Measurements from ENCODE around the gene FBN3. TPM values are rescaled to one million over a fixed set of nuclear protein-coding genes. Genes with fewer than 3 reads are reported as not detected.

FBN3 gene
- polyA plus RNA-seq, 1 of the 3 experiments (the other 2 are of a cell fraction) = not detected

- Histone ChIP-seq H3K4me1 (ENCODE audit: control insufficient read depth in 1 of 2, insufficient read depth in 2 of 2, low read depth in 1 of 2, low read length in 1 of 2) (no peaks in the 10 kb centered on the region), H3K9me2 (no peaks in the 10 kb centered on the region), H3K4me2 (no peak overlapping the region), H3K9me3 (no peaks in the 10 kb centered on the region), H2AFZ (ENCODE audit: low read depth) (no peak overlapping the region), H3K27me3 (ENCODE audit: insufficient read depth) (no peaks in the 10 kb centered on the region), H3K79me2 (ENCODE audit: insufficient read depth) (no peaks in the 10 kb centered on the region), H4K20me1 (ENCODE audit: insufficient read depth) (no peaks in the 10 kb centered on the region), H3F3A (replicated peaks; ENCODE audit: insufficient read depth) (no peaks in the 10 kb centered on the region), H3K4me3 (ENCODE audit: low read depth in 2 of 2, low read length in 1 of 2) (no peak overlapping the region), H3K36me3 (replicated peaks in 1 of 2; ENCODE audit: control insufficient read depth in 1 of 2, insufficient read depth in 2 of 2, low read length in 1 of 2) (no peaks in the 10 kb centered on the region), H3K27ac (ENCODE audit: low read depth in 2 of 2, low read length in 1 of 2) (no peak overlapping the region), H3K9ac (no peak overlapping the region)
- 79% methylated on average over 6 of the region's 6 CpGs for WGBS (ENCODE audit: low lambda C conversion rate)
- ChIA-PET POLR2A (no interaction called here), CTCF (no interaction called here)
- no peak for TF ChIP-seq TAF1 (IDR thresholded peaks at IDR 0.05; ENCODE audit: borderline replicate concordance, low read depth, low read length)
- no peak for TF ChIP-seq FOXM1 (IDR thresholded peaks at IDR 0.05; ENCODE audit: low read depth)
- TF ChIP-seq FOSL2 (IDR thresholded peaks at IDR 0.05; ENCODE audit: borderline replicate concordance, low read depth) = no peak
- no peak for TF ChIP-seq EP300 (IDR thresholded peaks at IDR 0.05; ENCODE audit: borderline replicate concordance in 1 of 2, low read depth in 1 of 2, low read length in 1 of 2)
- no peak for TF ChIP-seq TCF12 (IDR thresholded peaks at IDR 0.05)
- TF ChIP-seq MAX (IDR thresholded peaks at IDR 0.05; ENCODE audit: low read depth) = no peak
- no peak for TF ChIP-seq NRF1 (IDR thresholded peaks at IDR 0.05; ENCODE audit: low read depth, low read length)
- TF ChIP-seq SMC3 (IDR thresholded peaks at IDR 0.05; ENCODE audit: low read depth, low read length) = no peak
- TF ChIP-seq FOXJ3 (CRISPR knock-in tag; IDR thresholded peaks at IDR 0.05) = no peak
- no peak for TF ChIP-seq USF2 (IDR thresholded peaks at IDR 0.05; ENCODE audit: borderline replicate concordance, low read depth, low read length)
- no peak for DNase-seq
Measured at GRCh38 chr19:8079988-8080387, 69.4 kb downstream of the FBN3 start.

- Histone ChIP-seq H4K20me1 (ENCODE audit: insufficient read depth) (no peaks in the 10 kb centered on the region), H2AFZ (ENCODE audit: low read depth) (no peak overlapping the region), H3K4me2 (no peak overlapping the region), H3K27me3 (ENCODE audit: insufficient read depth) (no peaks in the 10 kb centered on the region), H3F3A (replicated peaks; ENCODE audit: insufficient read depth) (no peaks in the 10 kb centered on the region), H3K9ac (no peak overlapping the region), H3K9me2 (no peaks in the 10 kb centered on the region), H3K4me1 (ENCODE audit: control insufficient read depth in 1 of 2, insufficient read depth in 2 of 2, low read depth in 1 of 2, low read length in 1 of 2) (no peaks in the 10 kb centered on the region), H3K36me3 (replicated peaks in 1 of 2; ENCODE audit: control insufficient read depth in 1 of 2, insufficient read depth in 2 of 2, low read length in 1 of 2) (no peaks in the 10 kb centered on the region), H3K9me3 (no peaks in the 10 kb centered on the region), H3K4me3 (ENCODE audit: low read depth in 2 of 2, low read length in 1 of 2) (no peak overlapping the region), H3K27ac (ENCODE audit: low read depth in 2 of 2, low read length in 1 of 2) (no peak overlapping the region), H3K79me2 (ENCODE audit: insufficient read depth) (no peaks in the 10 kb centered on the region)
- POLR2A ChIA-PET = no interaction called here
- 60% methylated on average over 9 of the region's 13 CpGs for WGBS (ENCODE audit: low lambda C conversion rate)
- CTCF ChIA-PET = interaction anchor here (0.7 kb wide), 1 partner anchor 31 kb away, joined by 3 read pairs; no protein-coding TSS in a partner anchor
- DNase-seq = peak; percentile 25
- TF ChIP-seq CTCF (IDR thresholded peaks at IDR 0.05) (no peak), EZH2phosphoT487 (IDR thresholded peaks at IDR 0.05; ENCODE audit: borderline replicate concordance, low read depth) (no peak), EP300 (IDR thresholded peaks at IDR 0.05; ENCODE audit: borderline replicate concordance in 1 of 2, low read depth in 1 of 2, low read length in 1 of 2) (no peak), NFIC (IDR thresholded peaks at IDR 0.05; ENCODE audit: borderline replicate concordance) (no peak), FOXJ3 (CRISPR knock-in tag; IDR thresholded peaks at IDR 0.05) (no peak), USF1 (IDR thresholded peaks at IDR 0.05; ENCODE audit: borderline replicate concordance, low read depth) (no peak), ELF1 (IDR thresholded peaks at IDR 0.05) (no peak), POLR2AphosphoS5 (IDR thresholded peaks at IDR 0.05; ENCODE audit: low read depth, low read length) (no peak), GATA2 (CRISPR knock-in tag; IDR thresholded peaks at IDR 0.05) (no peak), FOXM1 (IDR thresholded peaks at IDR 0.05; ENCODE audit: low read depth) (no peak), GABPA (IDR thresholded peaks at IDR 0.05; ENCODE audit: low read depth) (no peak), PBX3 (IDR thresholded peaks at IDR 0.05) (no peak), JUND (IDR thresholded peaks at IDR 0.05) (no peak), SIN3A (IDR thresholded peaks at IDR 0.05; ENCODE audit: borderline replicate concordance, low read depth, low read length) (no peak), RXRA (IDR thresholded peaks at IDR 0.05; ENCODE audit: borderline replicate concordance, low read depth) (no peak)
Measured at GRCh38 chr19:8075158-8076074, 74.0 kb downstream of the FBN3 start.
